ENCODE results near the gene ACSS2.

DNA sequence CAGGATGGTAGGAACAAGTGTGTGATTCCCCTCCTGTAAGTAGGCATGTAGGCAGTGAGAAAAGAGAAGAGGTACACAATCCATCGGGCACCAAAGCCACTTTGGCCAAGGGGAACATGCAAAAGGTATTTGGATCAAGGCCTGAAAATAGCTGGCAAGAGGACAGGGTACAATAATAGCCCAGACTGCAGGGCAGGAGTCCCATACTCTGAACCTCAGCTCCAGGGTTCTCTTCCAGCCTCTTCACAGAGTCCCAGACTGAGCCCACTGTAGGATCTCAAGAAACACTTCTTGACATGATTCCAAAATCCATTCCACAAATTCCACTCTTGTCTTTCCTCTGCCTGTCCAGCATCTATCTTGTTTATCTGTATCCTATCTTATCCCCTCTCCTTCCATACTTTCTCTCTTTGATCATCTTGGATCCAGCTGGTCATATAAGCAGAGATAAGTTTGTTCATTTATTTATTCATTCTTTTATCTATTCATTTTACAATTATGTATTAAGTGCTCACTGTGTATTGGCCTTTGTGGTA, 19.7 kb downstream of the ACSS2 start:
- TF ChIP-seq, protein P1, sequence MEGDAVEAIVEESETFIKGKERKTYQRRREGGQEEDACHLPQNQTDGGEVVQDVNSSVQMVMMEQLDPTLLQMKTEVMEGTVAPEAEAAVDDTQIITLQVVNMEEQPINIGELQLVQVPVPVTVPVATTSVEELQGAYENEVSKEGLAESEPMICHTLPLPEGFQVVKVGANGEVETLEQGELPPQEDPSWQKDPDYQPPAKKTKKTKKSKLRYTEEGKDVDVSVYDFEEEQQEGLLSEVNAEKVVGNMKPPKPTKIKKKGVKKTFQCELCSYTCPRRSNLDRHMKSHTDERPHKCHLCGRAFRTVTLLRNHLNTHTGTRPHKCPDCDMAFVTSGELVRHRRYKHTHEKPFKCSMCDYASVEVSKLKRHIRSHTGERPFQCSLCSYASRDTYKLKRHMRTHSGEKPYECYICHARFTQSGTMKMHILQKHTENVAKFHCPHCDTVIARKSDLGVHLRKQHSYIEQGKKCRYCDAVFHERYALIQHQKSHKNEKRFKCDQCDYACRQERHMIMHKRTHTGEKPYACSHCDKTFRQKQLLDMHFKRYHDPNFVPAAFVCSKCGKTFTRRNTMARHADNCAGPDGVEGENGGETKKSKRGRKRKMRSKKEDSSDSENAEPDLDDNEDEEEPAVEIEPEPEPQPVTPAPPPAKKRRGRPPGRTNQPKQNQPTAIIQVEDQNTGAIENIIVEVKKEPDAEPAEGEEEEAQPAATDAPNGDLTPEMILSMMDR (IDR thresholded peaks at IDR 0.05; ENCODE audit: control extremely low read depth in 1 of 3, insufficient read depth in 1 of 3, low read depth in 1 of 3, low read length in 3 of 3) = no peak
- TF ChIP-seq ZNF274 (IDR thresholded peaks at IDR 0.05; ENCODE audit: borderline replicate concordance, extremely low read depth, low read length) (no peak), TCF12 (IDR thresholded peaks at IDR 0.05; ENCODE audit: low read depth, low read length) (no peak), EZH2 (IDR thresholded peaks at IDR 0.05; ENCODE audit: low read depth, low read length, severe bottlenecking) (no peak), KDM1A (IDR thresholded peaks at IDR 0.05; ENCODE audit: borderline replicate concordance, low read length) (no peak), POLR2A (IDR thresholded peaks at IDR 0.05; ENCODE audit: control extremely low read depth in 1 of 2, low read depth in 2 of 2, low read length in 2 of 2) (no peak), RFX5 (IDR thresholded peaks at IDR 0.05; ENCODE audit: borderline replicate concordance, low read depth, low read length) (no peak), SIN3A (conservative IDR thresholded peaks at IDR 0.05 in 1 of 2, IDR thresholded peaks at IDR 0.05 in 1 of 2; ENCODE audit: low read depth in 1 of 2, low read length in 2 of 2) (no peak), EGR1 (IDR thresholded peaks at IDR 0.05; ENCODE audit: borderline replicate concordance, low read depth, low read length) (no peak), TAF1 (IDR thresholded peaks at IDR 0.05; ENCODE audit: low read depth, low read length) (no peak), POLR2AphosphoS5 (IDR thresholded peaks at IDR 0.05; ENCODE audit: low read depth, low read length) (no peak), CHD2 (IDR thresholded peaks at IDR 0.05; ENCODE audit: low read length) (no peak), CREB1 (IDR thresholded peaks at IDR 0.05) (no peak)
